Bronchial epithelial cell (primary cell): Measurements from ENCODE around the gene CCN2. TPM values are rescaled to one million over a fixed set of nuclear protein-coding genes. Genes with fewer than 3 reads are reported as not detected.
"Not testable (repeated sequence)": the region's sequence is repeated elsewhere in the genome, so short reads cannot be mapped to it uniquely, and the experiment has no call there.

Source experiments
- DNase-seq: peaks from one replicate; pipeline ENCODE4 v3.0.0-alpha.2; 2010; ENCODE audit warnings: low read depth
- FAIRE-seq: peaks from 2 replicates; lab custom pipeline; 2011; peaks lifted over from hg19 to GRCh38; lab: Jason Lieb, UNC
- H3K27me3 ChIP-seq: 2 replicates; pipeline ENCODE4 v1.5.1; 2011; ENCODE audit warnings: low read length; ENCODE audit not compliant: control insufficient read depth, insufficient read depth
- H3K36me3 ChIP-seq: 2 replicates; pipeline ENCODE4 v1.5.1; 2011; ENCODE audit warnings: low read length; ENCODE audit not compliant: control insufficient read depth, insufficient read depth
- H3K4me3 ChIP-seq: 2 replicates; pipeline ENCODE4 v1.5.1; 2011; ENCODE audit warnings: mild to moderate bottlenecking, low read depth, low read length, control low read depth
- CTCF ChIP-seq: IDR thresholded peaks from 2 replicates; pipeline ENCODE4 v1.5.1; 2011; ENCODE audit warnings: mild to moderate bottlenecking, moderate library complexity, low read length, control low read depth, inconsistent platforms; ENCODE audit not compliant: insufficient read depth, severe bottlenecking
- total RNA-seq: library from RNA; depleted of rRNA; stranded (reverse); fragments of >200 nt; gene quantifications from 2 replicates; pipeline ENCODE4 v1.2.1, GENCODE V29; 2014

CCN2 gene
- total RNA-seq, 1 donor from 2014 or later, result 2.6 TPM

DNA sequence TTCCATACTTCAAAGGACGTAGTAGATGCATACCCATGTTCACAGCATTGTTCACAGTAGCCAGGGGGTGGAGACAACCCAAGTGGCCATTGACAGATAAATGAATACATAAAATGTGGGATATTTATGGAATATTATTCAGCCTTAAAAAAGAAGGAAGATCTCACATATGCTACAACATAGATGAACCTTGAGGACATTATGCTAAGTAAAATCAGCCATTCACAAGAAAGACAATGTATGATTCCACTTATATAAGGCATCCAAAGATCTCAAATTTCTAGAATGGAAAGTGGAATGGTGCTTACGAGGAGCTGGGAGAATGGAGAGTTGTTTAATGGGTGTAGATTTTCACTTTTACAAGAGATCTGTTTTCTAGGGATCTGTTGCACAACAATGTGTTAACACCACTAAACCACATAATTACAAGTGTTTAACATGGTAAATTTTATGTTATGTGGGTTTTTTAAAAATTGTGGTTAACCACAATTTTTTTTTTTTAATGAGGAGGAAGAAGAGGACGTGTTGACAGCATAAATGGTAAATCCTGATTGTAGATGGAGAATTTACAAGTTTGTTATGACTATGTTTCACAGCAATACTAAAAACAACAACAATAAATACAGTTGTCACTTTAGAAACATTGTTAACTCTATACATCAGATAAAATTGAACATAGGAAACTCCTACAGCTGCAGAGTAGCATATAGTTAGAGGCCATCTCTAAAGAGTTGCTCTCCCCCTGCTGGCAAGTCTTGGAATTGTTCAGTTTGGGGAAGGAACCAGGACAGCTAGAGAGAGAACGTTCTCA, 41.6 kb downstream of the CCN2 start:
- H3K27me3 ChIP-seq, result no peaks in the 10 kb centered on the region
- DNase-seq, result peak; percentile 60

GRCh38 chr6:131908787-131909186, 42.4 kb downstream of the CCN2 start:
- FAIRE-seq, DNase-seq, H3K36me3 ChIP-seq, H3K27me3 ChIP-seq, H3K4me3 ChIP-seq: not testable (repeated sequence)

More for the DNA sequence above, 41.6 kb downstream of the CCN2 start:
- Histone ChIP-seq H3K4me3 (no peak overlapping the region), H3K36me3 (no peaks in the 10 kb centered on the region)
- no peak for FAIRE-seq
- TF ChIP-seq CTCF, result peak; percentile 71

DNA sequence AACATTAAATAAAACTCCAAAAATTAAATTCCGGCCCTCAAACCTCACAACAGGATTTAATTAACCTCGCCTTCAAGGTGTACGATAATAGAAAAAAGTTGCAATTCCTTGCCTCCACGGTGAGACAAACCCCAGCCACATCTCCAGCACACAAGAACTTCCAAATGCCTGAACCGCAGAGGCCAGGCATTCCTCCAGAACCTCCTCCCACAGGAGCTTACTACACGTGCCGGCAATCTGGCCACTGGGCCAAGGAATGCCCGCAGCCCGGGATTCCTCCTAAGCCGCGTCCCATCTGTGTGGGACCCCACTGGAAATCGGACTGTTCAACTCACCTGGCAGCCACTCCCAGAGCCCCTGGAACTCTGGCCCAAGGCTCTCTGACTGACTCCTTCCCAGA, 47.4 kb downstream of the CCN2 start:
- H3K4me3 ChIP-seq, H3K27me3 ChIP-seq, FAIRE-seq, H3K36me3 ChIP-seq, DNase-seq: not testable (repeated sequence)

GRCh38 chr6:131901326-131901873, 49.8 kb downstream of the CCN2 start:
- FAIRE-seq, H3K27me3 ChIP-seq, H3K4me3 ChIP-seq, H3K36me3 ChIP-seq, DNase-seq: not testable (repeated sequence)

DNA sequence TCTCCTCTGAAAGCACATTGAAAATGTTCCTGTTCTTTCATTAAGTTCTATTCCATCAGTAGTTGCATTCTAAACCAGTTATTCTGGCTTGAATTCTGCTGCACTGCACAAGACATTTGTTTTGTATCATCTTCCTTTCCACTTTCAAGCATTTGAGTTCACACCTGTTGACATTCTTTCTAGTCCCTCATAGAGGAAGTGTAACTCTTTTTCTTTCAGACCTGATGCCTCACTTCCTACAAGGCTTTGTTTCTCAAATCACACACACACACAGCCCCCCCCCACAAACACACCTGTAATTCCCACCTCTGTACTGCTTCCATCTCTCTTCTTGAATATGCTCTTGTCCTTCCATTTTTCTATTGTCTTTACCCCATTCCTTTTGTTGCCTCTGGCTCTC, 50.9 kb downstream of the CCN2 start:
- Histone ChIP-seq H3K27me3 (peaks cover 2% of the 10 kb centered on the region), H3K4me3 (no peak overlapping the region), H3K36me3 (no peaks in the 10 kb centered on the region)
- DNase-seq (no peak), FAIRE-seq (no peak)
- no peak for TF ChIP-seq CTCF

DNA sequence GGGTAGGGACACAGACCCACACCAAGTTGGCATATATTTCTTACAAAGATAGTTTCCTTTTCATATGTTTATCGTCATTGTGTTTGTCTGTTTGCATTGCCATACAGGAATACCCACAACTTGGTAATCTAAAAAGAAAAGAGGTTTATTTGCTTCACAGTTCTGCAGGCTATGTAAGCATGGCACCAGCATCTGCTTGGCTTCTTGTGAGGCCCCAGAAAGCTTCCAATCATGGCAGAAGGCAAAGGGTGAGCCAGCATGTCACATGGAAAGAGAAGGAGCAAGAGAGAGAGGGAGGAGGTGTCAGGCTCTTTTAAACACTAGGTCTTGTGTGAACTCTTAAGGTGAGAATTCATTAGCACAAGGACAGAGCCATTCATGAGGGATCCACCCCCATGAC, 52.5 kb downstream of the CCN2 start:
- Histone ChIP-seq H3K36me3 (no peaks in the 10 kb centered on the region), H3K27me3 (peaks cover 2% of the 10 kb centered on the region), H3K4me3 (no peak overlapping the region)
- TF ChIP-seq CTCF, result no peak
- no peak for DNase-seq
- no peak for FAIRE-seq

Other genes with a start within 250 kb of the CCN2 start
- gene OR2A4, start 250.0 kb downstream of the CCN2 start, total RNA-seq, result under 0.01 TPM in 1 of 2 replicates, not detected in the other
- gene CTAGE9, start 240.4 kb downstream of the CCN2 start, total RNA-seq, result not detected in 2 replicates
- gene ENPP1, start 143.4 kb downstream of the CCN2 start, total RNA-seq, result under 0.01 and 0.26 TPM in 2 replicates